ENCODE data around the gene GJB6.

GJB6 gene

DNA sequence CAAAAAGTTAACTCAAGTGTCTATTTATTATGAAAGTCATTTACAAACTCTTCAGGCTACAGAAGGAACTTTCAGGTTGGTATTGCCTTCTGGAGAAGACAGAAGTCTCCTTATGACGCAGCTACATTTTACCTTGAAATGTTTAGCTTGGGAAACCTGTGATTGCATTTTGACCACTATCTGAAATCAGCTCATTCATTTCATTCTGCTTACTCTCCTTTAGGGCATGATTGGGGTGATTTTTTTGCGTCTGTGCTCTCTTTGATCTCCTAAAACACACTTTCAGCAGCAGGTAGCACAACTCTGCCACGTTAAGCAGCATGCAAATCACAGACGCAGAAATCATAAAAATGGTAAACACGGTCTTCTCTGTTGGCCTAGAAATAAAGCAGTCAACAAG, 9.6 kb downstream of the GJB6 start:
- no peak for DNase-seq

- no peak for DNase-seq
Observed at GRCh38 chr13:20221772-20222171, 10.3 kb downstream of the GJB6 start.

DNA sequence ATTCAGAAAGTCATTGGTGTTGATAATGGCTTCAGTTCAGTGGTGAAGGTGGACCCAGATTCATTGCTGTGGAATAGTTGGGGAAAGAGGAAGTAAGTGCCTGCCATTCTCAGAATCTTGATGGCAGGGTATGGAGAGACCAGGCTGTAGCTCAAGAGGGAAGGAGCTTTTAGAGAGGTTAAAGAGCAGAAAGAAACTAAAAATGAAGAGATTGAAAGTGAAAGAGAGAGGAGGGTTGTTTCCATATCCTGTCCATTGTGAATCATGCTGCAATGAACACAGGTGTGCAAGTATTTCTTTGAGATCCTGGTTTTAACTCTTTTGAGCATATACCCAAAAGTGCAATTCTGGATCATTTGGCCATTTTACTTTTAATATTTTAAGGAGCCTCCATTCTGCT, 12.5 kb downstream of the GJB6 start:
- no peak for DNase-seq

DNA sequence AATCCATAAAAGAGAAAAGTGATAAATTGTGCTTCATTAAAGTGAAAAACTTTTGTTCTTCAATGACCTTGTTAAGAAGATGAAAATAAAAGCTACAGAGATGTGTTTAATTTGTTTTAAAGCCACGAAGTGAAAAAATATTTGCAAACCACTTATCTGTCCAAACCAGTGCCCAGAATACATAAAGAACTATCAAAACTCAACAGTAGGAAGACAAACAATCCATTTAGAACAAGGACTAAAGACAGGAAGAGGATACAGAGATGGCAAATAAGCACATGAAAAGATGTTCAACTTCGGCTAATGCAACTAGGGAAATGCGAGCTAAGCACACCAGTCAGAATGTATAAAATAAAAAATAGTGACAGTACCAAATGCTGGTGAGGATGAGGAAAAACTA, 15.0 kb downstream of the GJB6 start:
- no peak for DNase-seq

DNA sequence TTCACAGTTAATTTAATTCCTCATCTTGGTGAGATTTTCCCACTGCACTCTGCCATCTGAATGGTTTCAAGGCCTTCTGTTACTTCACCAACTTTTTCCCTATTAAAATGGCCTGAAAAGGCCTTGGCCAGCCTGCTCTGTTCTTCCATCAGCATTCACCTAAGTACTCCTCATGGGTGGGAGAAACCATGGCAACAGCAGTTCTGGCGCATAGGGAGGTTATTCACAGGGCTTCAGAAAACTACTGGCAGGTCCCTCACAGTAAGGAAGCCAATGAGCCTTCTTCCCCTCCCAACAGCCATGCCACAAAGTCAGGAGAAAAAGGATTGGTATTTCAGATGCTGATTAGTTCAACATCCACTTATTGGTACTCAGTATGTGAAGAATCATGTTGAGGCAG, 22.2 kb downstream of the GJB6 start:
- DNase-seq, result no peak

GRCh38 chr13:20206698-20207235, 25.4 kb downstream of the GJB6 start:
- no peak for DNase-seq

DNA sequence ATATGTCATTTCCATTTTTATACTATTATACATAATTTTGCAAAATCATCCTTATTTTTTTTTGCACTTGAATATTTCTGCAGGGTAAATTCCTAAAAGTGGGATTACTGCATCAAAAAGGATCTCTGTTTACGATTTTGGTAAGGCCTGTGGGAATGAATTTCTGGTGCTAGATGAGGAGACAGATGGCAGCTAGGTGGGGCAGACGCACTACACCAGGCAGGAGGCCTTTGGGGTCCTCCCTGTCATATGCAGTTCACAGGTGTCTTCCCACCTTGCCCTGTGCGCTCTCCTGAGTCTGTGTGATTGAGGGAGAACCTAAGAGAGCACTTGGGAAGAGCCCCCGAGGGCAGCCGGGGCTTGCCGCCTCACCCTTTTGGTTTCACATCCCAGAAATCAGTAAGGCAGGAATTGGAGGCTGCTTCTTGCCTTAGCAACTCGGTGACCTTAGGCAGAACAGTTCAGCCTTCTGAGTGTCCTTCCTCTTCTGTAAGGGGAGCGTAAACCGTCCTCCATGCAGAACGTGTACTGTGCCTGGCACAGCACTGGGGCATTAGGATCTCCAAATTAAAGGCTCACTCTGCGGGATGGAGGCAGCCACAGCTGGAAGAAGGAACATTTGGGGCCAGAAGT, 25.9 kb downstream of the GJB6 start:
- no peak for DNase-seq

GRCh38 chr13:20198781-20199180, 33.3 kb downstream of the GJB6 start:
- no peak for DNase-seq

- no peak for DNase-seq
Observed at GRCh38 chr13:20197361-20197834, 34.7 kb downstream of the GJB6 start.

GRCh38 chr13:20195801-20196200, 36.3 kb downstream of the GJB6 start:
- no peak for DNase-seq

- no peak for DNase-seq
Observed at GRCh38 chr13:20193907-20194631, 38.0 kb downstream of the GJB6 start.

- DNase-seq, result no peak
Observed at GRCh38 chr13:20193162-20193906, 38.8 kb downstream of the GJB6 start.

DNA sequence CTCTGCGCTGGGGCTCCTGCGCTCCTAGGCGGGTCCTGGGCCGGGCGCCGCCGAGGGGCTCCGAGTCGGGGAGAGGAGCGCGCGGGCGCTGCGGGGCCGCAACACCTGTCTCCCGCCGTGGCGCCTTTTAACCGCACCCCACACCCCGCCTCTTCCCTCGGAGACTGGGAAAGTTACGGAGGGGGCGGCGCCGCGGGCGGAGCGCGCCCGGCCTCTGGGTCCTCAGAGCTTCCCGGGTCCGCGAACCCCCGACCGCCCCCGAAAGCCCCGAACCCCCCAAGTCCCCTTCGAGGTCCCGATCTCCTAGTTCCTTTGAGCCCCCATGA, 39.3 kb downstream of the GJB6 start, which contains the start of gene GJB2:
Gene GJB2, minus strand, starts transcription at position 103 of the 326 bp plus-strand sequence. CDS start 3,357 bp downstream, outside the sequence.
- no peak for DNase-seq

DNA sequence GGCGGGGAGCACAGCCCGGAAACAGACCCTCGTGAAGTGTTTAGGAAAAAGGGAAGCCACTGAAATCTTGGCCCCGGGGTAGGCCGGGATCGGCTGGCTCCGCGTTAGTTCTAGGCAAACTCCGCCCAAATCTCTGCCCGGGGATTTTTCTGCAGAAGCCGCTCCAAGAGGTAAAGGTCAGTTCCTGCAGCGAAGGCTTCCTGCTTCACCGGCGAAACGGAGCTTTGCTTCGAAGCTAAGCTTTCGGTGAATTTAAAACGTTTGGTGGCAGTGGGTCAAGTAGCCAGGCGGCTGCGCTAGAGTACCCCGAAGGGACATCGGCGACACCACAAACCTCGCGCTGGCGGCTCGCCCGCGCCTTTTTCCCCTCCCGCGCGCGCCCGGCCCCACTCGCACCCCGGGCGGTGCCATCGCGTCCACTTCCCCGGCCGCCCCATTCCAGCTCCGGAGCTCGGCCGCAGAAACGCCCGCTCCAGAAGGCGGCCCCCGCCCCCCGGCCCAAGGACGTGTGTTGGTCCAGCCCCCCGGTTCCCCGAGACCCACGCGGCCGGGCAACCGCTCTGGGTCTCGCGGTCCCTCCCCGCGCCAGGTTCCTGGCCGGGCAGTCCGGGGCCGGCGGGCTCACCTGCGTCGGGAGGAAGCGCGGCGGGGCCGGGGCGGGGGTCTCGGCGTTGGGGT, 39.8 kb downstream of the GJB6 start:
- no peak for DNase-seq

DNA sequence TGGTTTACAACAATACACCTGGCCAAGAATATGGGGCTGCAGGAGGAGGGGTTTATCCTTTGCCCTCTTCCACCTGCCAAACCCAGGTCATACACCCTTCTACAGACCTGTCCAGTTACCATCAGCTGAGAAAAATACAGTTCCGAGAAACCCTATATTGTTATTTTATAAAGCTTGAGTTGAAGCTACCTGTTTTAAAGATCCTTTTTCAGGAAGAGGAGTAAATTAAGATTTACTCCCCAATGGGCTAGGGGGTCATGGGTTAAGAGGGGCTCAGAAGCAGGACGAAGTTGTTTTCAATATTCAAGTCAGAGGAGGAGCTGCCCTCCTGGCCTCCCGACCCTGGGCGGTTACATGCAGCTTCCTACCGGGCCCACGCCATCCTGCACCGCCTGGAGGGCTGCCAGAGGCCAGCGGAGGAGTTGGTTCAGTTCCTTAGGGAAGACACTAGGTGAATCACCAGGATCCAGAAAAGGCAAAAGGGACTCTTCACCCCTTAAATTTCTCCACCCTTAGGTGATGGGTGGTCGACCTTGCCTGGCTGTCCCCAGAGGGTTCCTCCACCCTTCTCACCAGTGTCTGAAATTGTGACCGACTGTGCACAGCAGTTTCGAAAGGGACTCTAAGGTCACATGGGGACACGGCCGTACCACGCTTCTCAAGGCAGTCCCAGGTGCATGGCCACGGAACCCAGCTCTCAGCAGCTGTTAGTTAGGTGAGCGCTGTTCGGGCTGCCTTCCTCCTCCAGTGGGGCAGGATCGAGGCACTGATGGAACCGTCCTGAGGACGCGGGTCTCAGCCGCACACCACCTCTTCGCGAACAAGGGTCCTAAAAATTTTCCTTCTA, 40.6 kb downstream of the GJB6 start:
- DNase-seq, result no peak

DNA sequence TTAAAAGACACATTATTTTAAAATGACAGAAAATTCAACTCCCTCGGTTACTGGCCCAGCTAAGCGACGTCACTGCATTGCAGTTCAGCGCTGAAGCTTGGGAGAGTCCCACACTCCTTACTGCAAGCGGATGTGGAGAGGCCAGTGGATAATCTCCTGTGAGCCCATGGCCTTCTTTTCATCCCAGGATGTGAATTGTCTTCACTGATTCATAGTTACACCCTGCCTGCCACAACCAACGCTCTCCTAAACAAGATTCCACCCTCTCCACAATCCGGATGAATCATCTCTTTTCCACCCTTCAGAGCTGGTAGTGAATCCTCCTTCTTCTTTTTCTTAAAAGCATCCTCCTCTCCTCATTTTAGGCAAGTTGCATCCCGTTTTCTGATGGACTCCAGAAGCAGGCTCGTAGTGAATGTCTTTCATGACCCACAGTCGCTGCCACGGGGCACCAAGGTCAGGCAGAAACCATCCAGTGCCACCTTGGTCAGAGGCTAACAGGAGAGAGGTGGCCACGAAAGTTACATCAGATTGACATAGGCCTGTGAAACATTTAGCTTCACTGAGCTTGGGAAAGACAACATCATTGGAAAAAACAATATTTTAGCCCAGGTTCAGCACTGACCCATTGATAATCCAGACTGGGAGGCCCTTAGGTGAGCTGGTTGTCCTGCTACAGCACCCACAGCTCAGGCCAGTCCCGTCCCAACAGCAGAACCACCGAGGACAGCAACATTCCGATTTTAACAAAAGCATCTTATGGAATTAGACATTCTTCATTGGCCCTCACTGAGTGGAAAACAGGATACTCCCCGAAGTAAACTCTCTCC, 41.4 kb downstream of the GJB6 start:
- DNase-seq, result no peak

DNA sequence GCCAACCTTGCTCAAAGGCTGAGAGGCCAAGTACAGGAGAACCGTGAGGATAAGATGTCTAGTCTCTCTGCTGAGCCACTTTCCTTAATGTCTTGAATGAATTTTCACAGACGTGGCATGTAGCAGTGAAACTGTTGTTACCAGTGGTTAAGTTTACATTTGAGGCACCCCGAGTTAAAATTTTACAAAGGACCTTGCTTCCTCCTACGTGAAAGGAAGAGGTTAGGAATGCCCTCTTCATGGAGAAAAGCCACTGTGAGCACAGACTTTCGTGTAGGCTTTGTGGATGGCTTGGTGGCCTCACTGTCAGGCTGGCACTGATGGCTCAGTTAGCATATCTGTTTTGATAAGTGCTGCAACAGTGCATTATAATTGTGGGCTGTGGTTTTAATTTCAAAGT, 42.0 kb downstream of the GJB6 start:
- no peak for DNase-seq

- no peak for DNase-seq
Observed at GRCh38 chr13:20188667-20189553, 43.2 kb downstream of the GJB6 start.

- no peak for DNase-seq
Observed at GRCh38 chr13:20186771-20187170, 45.3 kb downstream of the GJB6 start.

Data from NCI-H187 treated with DMSO at 0.1 percent for 48 hours (cell line).